Measurements from ENCODE around the gene PLA2G4B. TPM values are rescaled to one million over a fixed set of nuclear protein-coding genes. Genes with fewer than 3 reads are reported as not detected.

The PLA2G4B gene
- total RNA-seq, 2 donors from 2014 or later, result 6.9 to 10.1 TPM

GRCh38 chr15:41857316-41857715 is 18.7 kb downstream of the PLA2G4B start:
- H3K9me3 Mint-ChIP-seq, result no peaks in the 10 kb centered on the region
- Histone ChIP-seq H3K9me3 (ENCODE audit: control insufficient read depth, low read length) (no peaks in the 10 kb centered on the region), H3K36me3 (ENCODE audit: control insufficient read depth, insufficient read depth, low read length) (no peaks in the 10 kb centered on the region), H3K9ac (ENCODE audit: extremely low read depth, low read length, poor library complexity, severe bottlenecking) (no peak overlapping the region), H3K27me3 (ENCODE audit: control insufficient read depth, insufficient read depth, low read length, poor library complexity, severe bottlenecking) (no peaks in the 10 kb centered on the region), H3K4me1 (ENCODE audit: control insufficient read depth, insufficient read depth, low read length) (no peaks in the 10 kb centered on the region), H3K27ac (ENCODE audit: low read depth, low read length) (no peak overlapping the region), H3K4me3 (ENCODE audit: low read length) (no peak overlapping the region)
- H3K4me3 Mint-ChIP-seq, result no peak overlapping the region
- H3K27ac Mint-ChIP-seq, result no peak overlapping the region
- 92 to 94% methylated on average over 6 to 9 of the region's 9 CpGs for WGBS, 2 experiments (ENCODE audit: insufficient coverage in 1 of 2, insufficient read length in 1 of 2)
- no peak for TF ChIP-seq CTCF (conservative IDR thresholded peaks at IDR 0.05)
- H3K4me1 Mint-ChIP-seq, result peaks cover 5% of the 10 kb centered on the region
- H3K36me3 Mint-ChIP-seq (ENCODE audit: low read depth), result no peaks in the 10 kb centered on the region
- DNase-seq, result no peak
- no peaks in the 10 kb centered on the region for H3K27me3 Mint-ChIP-seq (ENCODE audit: insufficient read depth)

GRCh38 chr15:41858756-41859155 is 20.1 kb downstream of the PLA2G4B start:
- Mint-ChIP-seq H3K27me3 (ENCODE audit: insufficient read depth) (no peaks in the 10 kb centered on the region), H3K27ac (no peak overlapping the region), H3K4me3 (no peak overlapping the region), H3K9me3 (no peaks in the 10 kb centered on the region), H3K36me3 (ENCODE audit: low read depth) (no peaks in the 10 kb centered on the region), H3K4me1 (peaks cover 5% of the 10 kb centered on the region)
- H3K27me3 ChIP-seq (ENCODE audit: control insufficient read depth, insufficient read depth, low read length, poor library complexity, severe bottlenecking), result no peaks in the 10 kb centered on the region
- WGBS, 2 experiments (ENCODE audit: insufficient coverage in 1 of 2, insufficient read length in 1 of 2), result 95% methylated on average over 14 to 15 of the region's 15 CpGs
- H3K27ac ChIP-seq (ENCODE audit: low read depth, low read length), result no peak overlapping the region
- no peak for DNase-seq
- H3K4me1 ChIP-seq (ENCODE audit: control insufficient read depth, insufficient read depth, low read length), result no peaks in the 10 kb centered on the region
- H3K9me3 ChIP-seq (ENCODE audit: control insufficient read depth, low read length), result no peaks in the 10 kb centered on the region
- no peaks in the 10 kb centered on the region for H3K36me3 ChIP-seq (ENCODE audit: control insufficient read depth, insufficient read depth, low read length)
- H3K9ac ChIP-seq (ENCODE audit: extremely low read depth, low read length, poor library complexity, severe bottlenecking), result no peak overlapping the region
- peak; percentile 53 for TF ChIP-seq CTCF (conservative IDR thresholded peaks at IDR 0.05)
- no peak overlapping the region for H3K4me3 ChIP-seq (ENCODE audit: low read length)

DNA sequence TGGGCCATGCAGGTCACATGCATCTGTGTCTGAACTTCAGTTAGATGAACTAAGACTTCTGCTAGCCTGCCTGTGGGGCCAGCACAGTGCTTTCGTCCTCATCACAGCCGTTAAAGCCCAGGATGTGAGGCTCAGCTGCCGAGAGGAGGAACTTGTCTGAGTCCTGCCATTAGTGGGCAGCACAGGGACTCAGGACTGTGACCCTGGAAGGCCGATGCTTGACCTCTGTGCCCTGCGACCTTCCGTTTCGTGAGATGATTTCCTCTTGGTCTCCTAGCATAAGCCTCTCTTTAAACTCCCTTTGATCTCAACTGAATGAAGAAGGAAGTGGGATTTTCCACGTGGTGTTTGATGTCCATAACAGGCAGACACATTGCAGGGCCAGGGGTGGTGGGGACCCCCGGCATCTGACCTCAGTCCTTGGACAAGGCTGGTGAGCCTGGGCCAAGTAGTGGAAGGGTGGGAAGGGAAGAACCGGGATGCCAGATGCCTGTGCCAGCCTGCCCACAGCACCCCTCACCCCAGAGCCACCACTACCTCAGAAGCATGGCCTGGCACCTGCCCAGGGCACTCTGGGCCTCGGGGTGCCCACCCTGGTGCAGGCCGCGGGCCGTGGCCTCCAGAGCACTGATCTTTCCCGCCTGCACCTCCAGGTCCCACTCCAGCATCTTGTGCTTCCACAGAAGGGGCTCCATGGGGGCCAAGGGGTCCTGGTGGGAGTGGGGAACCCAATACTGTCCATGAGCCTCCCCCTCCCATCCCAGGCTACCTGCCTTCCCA is 21.6 kb downstream of the PLA2G4B start:
- Histone ChIP-seq H3K9ac (ENCODE audit: extremely low read depth, low read length, poor library complexity, severe bottlenecking) (no peak overlapping the region), H3K36me3 (ENCODE audit: control insufficient read depth, insufficient read depth, low read length) (no peaks in the 10 kb centered on the region), H3K4me1 (ENCODE audit: control insufficient read depth, insufficient read depth, low read length) (no peaks in the 10 kb centered on the region), H3K27me3 (ENCODE audit: control insufficient read depth, insufficient read depth, low read length, poor library complexity, severe bottlenecking) (no peaks in the 10 kb centered on the region), H3K9me3 (ENCODE audit: control insufficient read depth, low read length) (no peaks in the 10 kb centered on the region), H3K4me3 (ENCODE audit: low read length) (no peak overlapping the region), H3K27ac (ENCODE audit: low read depth, low read length) (no peak overlapping the region)
- Mint-ChIP-seq H3K27me3 (ENCODE audit: insufficient read depth) (no peaks in the 10 kb centered on the region), H3K4me1 (peaks cover 5% of the 10 kb centered on the region), H3K4me3 (no peak overlapping the region), H3K36me3 (ENCODE audit: low read depth) (no peaks in the 10 kb centered on the region), H3K9me3 (no peaks in the 10 kb centered on the region), H3K27ac (no peak overlapping the region)
- DNase-seq, result no peak
- WGBS, 2 experiments (ENCODE audit: insufficient coverage in 1 of 2, insufficient read length in 1 of 2), result 79 to 89% methylated on average over 7 to 15 of the region's 15 CpGs
- peak; percentile 63 for TF ChIP-seq CTCF (conservative IDR thresholded peaks at IDR 0.05)
